Chondrocyte (in vitro differentiated cells): ENCODE data around the gene ZFP69. TPM values are rescaled to one million over a fixed set of nuclear protein-coding genes. Genes with fewer than 3 reads are reported as not detected.
A peak's percentile ranks its signal among the peaks of the same experiment; 100 is the strongest.
"Not testable (repeated sequence)": the region's sequence is repeated elsewhere in the genome, so short reads cannot be mapped to it uniquely, and the experiment has no call there.

ENCODE experiments used
- DNase-seq: peaks from one replicate; pipeline ENCODE4 v3.0.0; 2021; ENCODE audit warnings: mixed read lengths, low spot score
- H3K27ac Mint-ChIP-seq: one replicate; pipeline ENCODE4 v1.8.0; 2021; ENCODE audit warnings: mild to moderate bottlenecking, moderate library complexity, mixed read lengths; ENCODE audit not compliant: unreplicated experiment
- H3K27me3 Mint-ChIP-seq: 2 replicates; pipeline ENCODE4 v1.8.0; 2021; ENCODE audit warnings: low read depth, mixed read lengths
- H3K36me3 Mint-ChIP-seq: 2 replicates; pipeline ENCODE4 v1.8.0; 2021; ENCODE audit warnings: low read depth, mixed read lengths
- H3K4me1 Mint-ChIP-seq: 2 replicates; pipeline ENCODE4 v1.8.0; 2021; ENCODE audit warnings: low read depth, mild to moderate bottlenecking, mixed read lengths
- H3K4me3 Mint-ChIP-seq: one replicate; pipeline ENCODE4 v1.8.0; 2021; ENCODE audit warnings: mild to moderate bottlenecking, moderate library complexity, mixed read lengths; ENCODE audit not compliant: unreplicated experiment
- H3K9me3 Mint-ChIP-seq: 2 replicates; pipeline ENCODE4 v1.8.0; 2021; ENCODE audit warnings: low read depth, mixed read lengths
- CTCF ChIP-seq: fragments of 200-600 bp; sonication (generic); IDR thresholded peaks from 2 replicates; pipeline ENCODE4 v1.5.0; 2021; ENCODE audit warnings: antibody characterized with exemption, mild to moderate bottlenecking, moderate library complexity
- total RNA-seq: library from RNA; stranded (reverse); gene quantifications from 3 replicates; pipeline ENCODE4 v1.2.1, GENCODE V29; 2021

Gene ZFP69
- total RNA-seq, 1 donor from 2014 or later = 4.5 TPM

- peaks cover 27% of the 10 kb centered on the region for H3K36me3 Mint-ChIP-seq
- H3K4me1 Mint-ChIP-seq = peaks cover 23% of the 10 kb centered on the region
- H3K9me3 Mint-ChIP-seq = peaks cover 43% of the 10 kb centered on the region
- DNase-seq = no peak
- H3K27ac Mint-ChIP-seq = no peak overlapping the region
- peak overlapping the region; percentile 85 for H3K4me3 Mint-ChIP-seq
- H3K27me3 Mint-ChIP-seq = no peaks in the 10 kb centered on the region
- no peak for TF ChIP-seq CTCF
Measured at GRCh38 chr1:40478276-40478675, 1.2 kb downstream of the ZFP69 start.

GRCh38 chr1:40479156-40479555 lies 2.1 kb downstream of the ZFP69 start:
- Mint-ChIP-seq H3K4me3 (no peak overlapping the region), H3K4me1 (peaks cover 23% of the 10 kb centered on the region), H3K27ac (no peak overlapping the region), H3K9me3 (peaks cover 36% of the 10 kb centered on the region), H3K27me3 (no peaks in the 10 kb centered on the region), H3K36me3 (peaks cover 31% of the 10 kb centered on the region)
- no peak for TF ChIP-seq CTCF
- no peak for DNase-seq

GRCh38 chr1:40495315-40495903 lies 18.3 kb downstream of the ZFP69 start:
- Mint-ChIP-seq H3K36me3 (peaks cover 66% of the 10 kb centered on the region), H3K4me1 (no peaks in the 10 kb centered on the region), H3K4me3 (no peak overlapping the region), H3K27ac (no peak overlapping the region), H3K27me3 (no peaks in the 10 kb centered on the region), H3K9me3 (peaks cover 63% of the 10 kb centered on the region)
- DNase-seq = no peak
- TF ChIP-seq CTCF = no peak

GRCh38 chr1:40502651-40503050 lies 25.6 kb downstream of the ZFP69 start:
- H3K27ac Mint-ChIP-seq, DNase-seq, H3K4me1 Mint-ChIP-seq, H3K4me3 Mint-ChIP-seq, H3K27me3 Mint-ChIP-seq: not testable (repeated sequence)
- peaks cover 48% of the 10 kb centered on the region for H3K9me3 Mint-ChIP-seq
- peaks cover 31% of the 10 kb centered on the region for H3K36me3 Mint-ChIP-seq

- TF ChIP-seq CTCF = no peak
- peaks cover 10% of the 10 kb centered on the region for H3K4me1 Mint-ChIP-seq
- H3K27me3 Mint-ChIP-seq = no peaks in the 10 kb centered on the region
- no peak for DNase-seq
- H3K4me3 Mint-ChIP-seq = peak overlapping the region; percentile 88
- H3K36me3 Mint-ChIP-seq = peaks cover 18% of the 10 kb centered on the region
- H3K9me3 Mint-ChIP-seq = peaks cover 26% of the 10 kb centered on the region
- peak overlapping the region; percentile 80 for H3K27ac Mint-ChIP-seq
Measured at GRCh38 chr1:40507973-40508372, 30.9 kb downstream of the ZFP69 start.
